DND-41 (cell line): Measurements from ENCODE around the gene LPAR3.

Experiments
- ATAC-seq: fragments of 200-7000 bp; cut with Tn5 transposase; 3 replicates; pipeline ENCODE4 v1.9.1; 2021; ENCODE audit warnings: low read depth; ENCODE audit not compliant: insufficient read depth
- DNase-seq: peaks from one replicate; pipeline ENCODE4 v3.0.0-alpha.2; 2020
- H2AFZ ChIP-seq: 2 replicates; pipeline ENCODE4 v1.6.0; 2012; ENCODE audit warnings: low read depth, low read length
- H3K27ac ChIP-seq: 2 replicates; pipeline ENCODE4 v1.5.1; 2012; ENCODE audit warnings: low read length, inconsistent platforms
- H3K27me3 ChIP-seq: fragments of 200-600 bp; sonication (generic); 2 replicates; pipeline ENCODE4 v1.6.0; 2012; ENCODE audit warnings: low read length, mild to moderate bottlenecking, inconsistent platforms; ENCODE audit not compliant: insufficient read depth, poor library complexity
- H3K36me3 ChIP-seq: 2 replicates; pipeline ENCODE4 v1.5.1; 2012; ENCODE audit warnings: low read length, inconsistent platforms; ENCODE audit not compliant: insufficient read depth
- H3K4me1 ChIP-seq: 2 replicates; pipeline ENCODE4 v1.5.1; 2012; ENCODE audit warnings: mild to moderate bottlenecking, low read length; ENCODE audit not compliant: insufficient read depth
- H3K4me2 ChIP-seq: 2 replicates; pipeline ENCODE4 v1.6.0; 2012; ENCODE audit warnings: mild to moderate bottlenecking, moderate library complexity, low read length, inconsistent platforms; ENCODE audit not compliant: insufficient read depth
- H3K4me3 ChIP-seq, 2 experiments: fragments of 200-600 bp in 1 of 2; shearing (Covaris generic) in 1 of 2; 2 replicates each; pipeline ENCODE4 v1.5.1; 2012 to 2016; ENCODE audit warnings: inconsistent platforms in 2 of 2, low read length in 2 of 2, mild to moderate bottlenecking in 2 of 2, low read depth in 1 of 2, moderate library complexity in 1 of 2
- H3K79me2 ChIP-seq: 2 replicates; pipeline ENCODE4 v1.6.0; 2012; ENCODE audit warnings: low read length, inconsistent platforms; ENCODE audit not compliant: insufficient read depth
- H3K9ac ChIP-seq: 2 replicates; pipeline ENCODE4 v1.6.0; 2012; ENCODE audit warnings: low read depth, mild to moderate bottlenecking, inconsistent platforms, low read length, moderate library complexity
- H3K9me3 ChIP-seq: 2 replicates; pipeline ENCODE4 v1.5.1; 2012; ENCODE audit warnings: low read length, moderate library complexity, mild to moderate bottlenecking, inconsistent platforms; ENCODE audit not compliant: insufficient read depth, severe bottlenecking
- H4K20me1 ChIP-seq: 2 replicates; pipeline ENCODE4 v1.6.0; 2012; ENCODE audit warnings: low read length; ENCODE audit not compliant: insufficient read depth
- EZH2 ChIP-seq: IDR thresholded peaks from 3 replicates; pipeline ENCODE4 v1.6.1; 2012; ENCODE audit warnings: borderline replicate concordance, low read depth, mild to moderate bottlenecking, moderate library complexity, low read length, inconsistent platforms; ENCODE audit not compliant: severe bottlenecking
- TF ChIP-seq, protein P1 (sequence below): IDR thresholded peaks from 2 replicates; pipeline ENCODE4 v1.5.1; 2012; ENCODE audit warnings: borderline replicate concordance, low read length, moderate library complexity, mild to moderate bottlenecking; ENCODE audit not compliant: poor library complexity, severe bottlenecking; ENCODE audit errors: extremely low read depth

Gene LPAR3

DNA sequence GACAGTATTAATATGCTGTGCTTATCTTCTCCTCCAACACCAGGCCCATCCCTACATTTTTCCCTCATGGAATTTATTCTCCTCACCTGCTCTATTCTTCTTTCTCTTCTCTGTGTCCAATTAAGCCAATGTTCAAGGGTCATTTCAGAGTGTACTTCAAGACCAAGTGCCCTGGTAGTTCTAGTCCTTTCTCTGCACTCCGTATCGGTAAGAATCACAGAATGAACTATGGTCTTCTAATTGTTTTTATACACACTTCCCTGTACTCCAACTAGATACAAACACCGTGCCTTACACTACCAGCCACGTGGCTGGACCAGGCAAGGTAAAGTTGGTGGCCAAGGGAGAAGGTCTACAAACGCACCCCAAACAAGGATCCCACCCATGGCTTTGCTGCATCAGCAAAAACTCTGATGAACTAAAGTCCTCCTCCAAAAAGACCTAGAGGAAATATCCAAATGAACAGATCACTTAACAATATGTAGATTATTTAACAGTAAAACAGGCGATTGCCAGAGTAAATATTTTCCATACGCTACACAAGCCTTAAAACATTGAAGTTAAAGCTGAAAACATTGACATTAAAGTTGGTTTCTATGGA is 40.1 kb upstream of the LPAR3 start:
- no peak for ATAC-seq
- H3K27ac ChIP-seq, result no peak overlapping the region
- no peaks in the 10 kb centered on the region for H3K79me2 ChIP-seq
- DNase-seq, result no peak
- H3K27me3 ChIP-seq, result peaks cover 11% of the 10 kb centered on the region
- no peaks in the 10 kb centered on the region for H3K9me3 ChIP-seq
- H3K4me2 ChIP-seq, result no peak overlapping the region
- TF ChIP-seq, protein P1, sequence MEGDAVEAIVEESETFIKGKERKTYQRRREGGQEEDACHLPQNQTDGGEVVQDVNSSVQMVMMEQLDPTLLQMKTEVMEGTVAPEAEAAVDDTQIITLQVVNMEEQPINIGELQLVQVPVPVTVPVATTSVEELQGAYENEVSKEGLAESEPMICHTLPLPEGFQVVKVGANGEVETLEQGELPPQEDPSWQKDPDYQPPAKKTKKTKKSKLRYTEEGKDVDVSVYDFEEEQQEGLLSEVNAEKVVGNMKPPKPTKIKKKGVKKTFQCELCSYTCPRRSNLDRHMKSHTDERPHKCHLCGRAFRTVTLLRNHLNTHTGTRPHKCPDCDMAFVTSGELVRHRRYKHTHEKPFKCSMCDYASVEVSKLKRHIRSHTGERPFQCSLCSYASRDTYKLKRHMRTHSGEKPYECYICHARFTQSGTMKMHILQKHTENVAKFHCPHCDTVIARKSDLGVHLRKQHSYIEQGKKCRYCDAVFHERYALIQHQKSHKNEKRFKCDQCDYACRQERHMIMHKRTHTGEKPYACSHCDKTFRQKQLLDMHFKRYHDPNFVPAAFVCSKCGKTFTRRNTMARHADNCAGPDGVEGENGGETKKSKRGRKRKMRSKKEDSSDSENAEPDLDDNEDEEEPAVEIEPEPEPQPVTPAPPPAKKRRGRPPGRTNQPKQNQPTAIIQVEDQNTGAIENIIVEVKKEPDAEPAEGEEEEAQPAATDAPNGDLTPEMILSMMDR, result no peak
- TF ChIP-seq EZH2, result no peak
- H4K20me1 ChIP-seq, result no peaks in the 10 kb centered on the region
- no peaks in the 10 kb centered on the region for H3K36me3 ChIP-seq
- no peak overlapping the region for H3K4me3 ChIP-seq
- H3K4me1 ChIP-seq, result peaks cover 6% of the 10 kb centered on the region
- H2AFZ ChIP-seq, result no peak overlapping the region
- H3K9ac ChIP-seq, result no peak overlapping the region

DNA sequence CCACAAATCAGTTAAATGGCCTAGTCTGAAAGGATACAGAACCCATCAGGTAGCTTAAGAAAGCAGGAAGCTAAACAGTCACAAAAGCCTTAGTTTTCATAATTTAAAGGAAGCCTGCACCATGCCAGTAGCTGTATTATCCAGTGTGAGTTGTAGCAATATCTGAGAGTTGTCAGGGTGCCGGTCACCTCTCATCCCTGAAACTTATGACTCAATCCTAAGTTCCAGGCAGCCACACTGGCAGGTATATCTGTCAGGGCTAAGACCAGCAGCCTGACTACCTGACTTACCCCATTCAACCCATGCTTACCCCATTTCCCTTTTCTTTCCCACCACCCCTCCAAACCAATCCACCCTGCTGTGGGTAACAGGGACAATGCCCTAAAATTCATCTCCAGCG is 37.8 kb upstream of the LPAR3 start:
- no peak overlapping the region for H3K4me2 ChIP-seq
- H4K20me1 ChIP-seq, result no peaks in the 10 kb centered on the region
- no peak overlapping the region for H3K4me3 ChIP-seq
- TF ChIP-seq, protein P1, result no peak
- TF ChIP-seq EZH2, result no peak
- no peaks in the 10 kb centered on the region for H3K9me3 ChIP-seq
- H3K27ac ChIP-seq, result no peak overlapping the region
- no peak for ATAC-seq
- no peak overlapping the region for H3K9ac ChIP-seq
- H2AFZ ChIP-seq, result no peak overlapping the region
- H3K36me3 ChIP-seq, result no peaks in the 10 kb centered on the region
- H3K79me2 ChIP-seq, result no peaks in the 10 kb centered on the region
- H3K27me3 ChIP-seq, result peaks cover 11% of the 10 kb centered on the region
- H3K4me1 ChIP-seq, result peaks cover 6% of the 10 kb centered on the region
- no peak for DNase-seq

GRCh38 chr1:84930329-84930728 is 37.3 kb upstream of the LPAR3 start:
- H3K4me3 ChIP-seq, result no peak overlapping the region
- H2AFZ ChIP-seq, result no peak overlapping the region

More at GRCh38 chr1:84930329-84930728, 37.3 kb upstream of the LPAR3 start:
- DNase-seq (peak; percentile 66), ATAC-seq (peak; percentile 100)
- Histone ChIP-seq H3K4me1 (peaks cover 6% of the 10 kb centered on the region), H3K27ac (no peak overlapping the region), H3K9ac (no peak overlapping the region), H3K36me3 (no peaks in the 10 kb centered on the region), H3K79me2 (no peaks in the 10 kb centered on the region), H3K27me3 (peaks cover 11% of the 10 kb centered on the region), H4K20me1 (no peaks in the 10 kb centered on the region), H3K4me2 (no peak overlapping the region), H3K9me3 (no peaks in the 10 kb centered on the region)
- TF ChIP-seq EZH2, result no peak
- TF ChIP-seq, protein P1, result no peak
